Psoas muscle (tissue), 8 donors: ENCODE measurements around the gene CD6. TPM values are rescaled to one million over a fixed set of nuclear protein-coding genes. Genes with fewer than 3 reads are reported as not detected.

ENCODE experiments used
- ATAC-seq, 4 donors: fragments of 200-7000 bp; cut with Tn5 transposase; one replicate each; pipeline ENCODE4 v1.9.1; 2020; ENCODE audit warnings: moderate library complexity in 3 of 4, mild to moderate bottlenecking in 2 of 4
- DNase-seq, 2 donors: peaks; one replicate each; pipeline ENCODE4 v3.0.0-alpha.2; 2020
- H3K27ac ChIP-seq: fragments of 200-600 bp; one replicate; pipeline ENCODE4 v1.8.0; 2022
- H3K27me3 ChIP-seq, 3 donors: fragments of 200-600 bp in 1 of 3; one replicate each; pipeline versions ENCODE4 v1.6.1 to v1.8.0; 2013 to 2022; ENCODE audit warnings: low read length in 2 of 3, mild to moderate bottlenecking in 2 of 3, moderate library complexity in 1 of 3; ENCODE audit not compliant: insufficient read depth in 3 of 3
- H3K36me3 ChIP-seq, 2 donors: fragments of 200-600 bp in 1 of 2; one replicate each; pipeline versions ENCODE4 v1.6.1 to v1.8.0; 2013 to 2022; ENCODE audit warnings: low read depth in 1 of 2, mild to moderate bottlenecking in 1 of 2, moderate library complexity in 1 of 2; ENCODE audit not compliant: insufficient read depth in 1 of 2
- H3K4me1 ChIP-seq: fragments of 200-600 bp; one replicate; pipeline ENCODE4 v1.8.0; 2022
- H3K4me3 ChIP-seq: fragments of 200-600 bp; one replicate; pipeline ENCODE4 v1.8.0; 2022; ENCODE audit warnings: mild to moderate bottlenecking
- H3K9me3 ChIP-seq: fragments of 200-600 bp; one replicate; pipeline ENCODE4 v1.8.0; 2022
- CTCF ChIP-seq: fragments of 200-600 bp; IDR thresholded peaks from one replicate; pipeline ENCODE4 v1.8.0; 2022; ENCODE audit warnings: antibody characterized with exemption
- WGBS, 3 donors: extraction: QIAGEN DNeasy Blood & Tissue Kit; methylation state at CpG; one replicate each; pipeline versions ENCODE4 v1.1.6 to v1.1.7; 2013; 5-methylcytosine and 5-hydroxymethylcytosine counted together
- intact Hi-C, 2 donors: fragments of 100-400 bp; cut with DNase I; formaldehyde crosslinking; loops; one replicate each; pipeline versions ENCODE4 v1.11.0 to v1.14.2; 2022
- polyA plus RNA-seq, 3 donors: library from polyadenylated mRNA; stranded (reverse); fragments of 200-250 nt; gene quantifications; one replicate each; pipeline ENCODE4 v1.2.3, GENCODE V29; 2013
- total RNA-seq, 4 donors: library from RNA; stranded (reverse); fragmentation: NEBNext Ultra II Directional in 2 of 4; extraction: Animal tissue kit (Norgen Biotek cat#: 25700) in 2 of 4; gene quantifications; one replicate each; pipeline versions ENCODE4 v1.2.1 to v1.2.4, GENCODE V29; 2021 to 2023
- donor health status: healthy with polysubstance abuse.
- donor health status: DM: no; HTN: no; CAD: no; lungs with moderate emphysema.
- donor health status: Bipolar disorder and iron deficiency.
- donor health status: healthy.
- donor health status: DM: yes; HTN: yes; CAD: no.
- donor health status: DM: no; HTN: no; CAD: no.
- donor health status: DM: no; HTN: no; CAD: no.
- donor health status: DM: yes; HTN: yes; CAD: no.

Gene CD6
- total and polyA plus RNA-seq, 7 donors: 0.05 to 0.74 (median 0.43) TPM

GRCh38 chr11:60950933-60951605, 20.4 kb upstream of the CD6 start:
- no peaks in the 10 kb centered on the region for H3K4me1 ChIP-seq
- intact Hi-C loops: no loop called here
- no peaks in the 10 kb centered on the region for H3K36me3 ChIP-seq
- H3K27ac ChIP-seq: no peak overlapping the region
- H3K4me3 ChIP-seq: peak overlapping the region; percentile 63
- ATAC-seq (peak in 2 of 4 donors; percentile 11 to 22), DNase-seq (peak in 1 of 2 donors; percentile 35)
- peaks cover 0 to 3% (median 0%) of the 10 kb centered on the region in 3 donors for H3K27me3 ChIP-seq
- H3K9me3 ChIP-seq: no peaks in the 10 kb centered on the region
- TF ChIP-seq CTCF: no peak
- WGBS, 3 donors: 32 to 52% (median 41%) methylated on average over 47 to 86 of the region's 86 CpGs

GRCh38 chr11:60951606-60951903, 19.9 kb upstream of the CD6 start:
- Histone ChIP-seq H3K4me3 (peak overlapping the region; percentile 63), H3K4me1 (no peaks in the 10 kb centered on the region), H3K27ac (peak overlapping the region; percentile 48), H3K36me3 (no peaks in the 10 kb centered on the region), H3K9me3 (no peaks in the 10 kb centered on the region), H3K27me3 (peaks cover 0 to 3% (median 0%) of the 10 kb centered on the region in 3 donors)
- DNase-seq (no peak), ATAC-seq (peak; percentile 13 to 53 (median 26))
- intact Hi-C loops: no loop called here
- TF ChIP-seq CTCF: no peak
- WGBS, 3 donors: 7 to 8% (median 8%) methylated on average over 5 to 8 of the region's 8 CpGs

GRCh38 chr11:60951904-60952741, 19.4 kb upstream of the CD6 start, which contains the start of gene SLC15A3:
SLC15A3 (minus strand) TSS chr11:60952176; CDS start chr11:60951551, 625 bp downstream.
- H3K27ac ChIP-seq: peak within 1 kb of the TSS; percentile 48
- ATAC-seq: peak; percentile 49 to 79 (median 62)
- no peaks in the 10 kb centered on the region for H3K36me3 ChIP-seq
- TF ChIP-seq CTCF: no peak
- no peaks in the 10 kb centered on the region for H3K4me1 ChIP-seq
- 8 to 14% (median 10%) methylated on average over 23 of the region's 23 CpGs for WGBS, 3 donors
- DNase-seq: peak; percentile 61 to 82
- peaks cover 0 to 3% (median 0%) of the 10 kb centered on the region in 3 donors for H3K27me3 ChIP-seq
- peak within 1 kb of the TSS; percentile 63 for H3K4me3 ChIP-seq
- intact Hi-C loops: no loop called here
- H3K9me3 ChIP-seq: no peaks in the 10 kb centered on the region

- Histone ChIP-seq H3K4me3 (peak overlapping the region; percentile 63), H3K27ac (peak overlapping the region; percentile 48), H3K4me1 (no peaks in the 10 kb centered on the region), H3K9me3 (no peaks in the 10 kb centered on the region), H3K36me3 (no peaks in the 10 kb centered on the region), H3K27me3 (peaks cover 0 to 3% (median 0%) of the 10 kb centered on the region in 3 donors)
- DNase-seq: no peak
- WGBS, 3 donors: 13 to 37% (median 27%) methylated on average over 3 of the region's 3 CpGs
- TF ChIP-seq CTCF: no peak
- ATAC-seq: peak in 1 of 4 donors; percentile 17
- intact Hi-C loops: no loop called here
Observed at GRCh38 chr11:60952742-60953170, 18.7 kb upstream of the CD6 start.
